Measurements from ENCODE around the gene TOR2A. TPM values are rescaled to one million over a fixed set of nuclear protein-coding genes. Genes with fewer than 3 reads are reported as not detected.

TOR2A gene
- total and polyA plus RNA-seq, 4 donors = 5.1 to 14.6 (median 11.8) TPM

- Histone ChIP-seq H3K27me3 (ENCODE audit: control insufficient read depth in 4 of 4, insufficient read depth in 4 of 4, low read length in 3 of 4) (no peaks in the 10 kb centered on the region), H3K4me3 (ENCODE audit: low read depth in 1 of 3, low read length in 3 of 3) (no peak overlapping the region), H3K9me3 (ENCODE audit: control insufficient read depth in 4 of 4, low read length in 3 of 4) (no peaks in the 10 kb centered on the region), H3K4me1 (ENCODE audit: control insufficient read depth in 4 of 4, insufficient read depth in 4 of 4, low read length in 3 of 4) (peaks cover 0 to 8% (median 0%) of the 10 kb centered on the region in 4 donors), H3K27ac (ENCODE audit: low read depth in 1 of 2, low read length in 2 of 2) (no peak overlapping the region), H3K9ac (ENCODE audit: low read depth in 1 of 2, low read length in 2 of 2) (no peak overlapping the region), H3K36me3 (ENCODE audit: control insufficient read depth in 4 of 4, insufficient read depth in 3 of 4, low read depth in 1 of 4, low read length in 3 of 4) (peaks cover 0 to 1% (median 0%) of the 10 kb centered on the region in 4 donors)
- TF ChIP-seq GABPA (IDR thresholded peaks at IDR 0.05 in 1 of 2, conservative IDR thresholded peaks at IDR 0.05 in 1 of 2) (no peak), MAX (IDR thresholded peaks at IDR 0.05) (no peak), SP1 (IDR thresholded peaks at IDR 0.05) (no peak), ATF3 (IDR thresholded peaks at IDR 0.05) (no peak), RAD21 (IDR thresholded peaks at IDR 0.05) (no peak), HNF4A (conservative IDR thresholded peaks at IDR 0.05) (no peak), HNF4G (IDR thresholded peaks at IDR 0.05) (no peak), RXRA (IDR thresholded peaks at IDR 0.05) (no peak), NR2F2 (IDR thresholded peaks at IDR 0.05) (no peak), CTCF (IDR thresholded peaks at IDR 0.05; ENCODE audit: low read depth, low read length, missing input control) (no peak), JUND (IDR thresholded peaks at IDR 0.05) (no peak), REST (IDR thresholded peaks at IDR 0.05) (no peak), EGR1 (IDR thresholded peaks at IDR 0.05; ENCODE audit: low read depth in 2 of 2) (no peak)
- WGBS = 29% methylated on average over 86 of the region's 86 CpGs
- DNase-seq (ENCODE audit: low spot score) = no peak
Measured at GRCh38 chr9:127754099-127755060, 19.3 kb upstream of the TOR2A start.

GRCh38 chr9:127753622-127754021 lies 18.5 kb upstream of the TOR2A start:
- 56% methylated on average over 8 of the region's 8 CpGs for WGBS
- no peak for DNase-seq (ENCODE audit: low spot score)
- no peak overlapping the region for H3K9ac ChIP-seq (ENCODE audit: low read depth in 1 of 2, low read length in 2 of 2)
- H3K9me3 ChIP-seq (ENCODE audit: control insufficient read depth in 4 of 4, low read length in 3 of 4) = no peaks in the 10 kb centered on the region
- H3K27ac ChIP-seq (ENCODE audit: low read depth in 1 of 2, low read length in 2 of 2) = no peak overlapping the region
- no peaks in the 10 kb centered on the region for H3K27me3 ChIP-seq (ENCODE audit: control insufficient read depth in 4 of 4, insufficient read depth in 4 of 4, low read length in 3 of 4)
- peaks cover 0 to 3% (median under 1%) of the 10 kb centered on the region in 4 donors for H3K36me3 ChIP-seq (ENCODE audit: control insufficient read depth in 4 of 4, insufficient read depth in 3 of 4, low read depth in 1 of 4, low read length in 3 of 4)
- H3K4me1 ChIP-seq (ENCODE audit: control insufficient read depth in 4 of 4, insufficient read depth in 4 of 4, low read length in 3 of 4) = peaks cover 0 to 8% (median 0%) of the 10 kb centered on the region in 4 donors
- H3K4me3 ChIP-seq (ENCODE audit: low read depth in 1 of 3, low read length in 3 of 3) = no peak overlapping the region
- TF ChIP-seq YY1 (IDR thresholded peaks at IDR 0.05) (no peak), RAD21 (IDR thresholded peaks at IDR 0.05) (no peak), CTCF (IDR thresholded peaks at IDR 0.05; ENCODE audit: low read depth, low read length, missing input control) (no peak), FOXA2 (IDR thresholded peaks at IDR 0.05) (no peak), HNF4G (IDR thresholded peaks at IDR 0.05) (no peak), REST (IDR thresholded peaks at IDR 0.05) (no peak), JUND (IDR thresholded peaks at IDR 0.05) (no peak), MAX (IDR thresholded peaks at IDR 0.05) (no peak), TAF1 (conservative IDR thresholded peaks at IDR 0.05) (no peak), NR2F2 (IDR thresholded peaks at IDR 0.05) (no peak), SP1 (IDR thresholded peaks at IDR 0.05) (no peak), RXRA (IDR thresholded peaks at IDR 0.05) (no peak)

All from liver (tissue), 9 donors.